OCI-LY7 (cell line): Measurements from ENCODE around the gene TYROBP.

Experiments used
- EZH2phosphoT487 ChIP-seq: fragments of 200-600 bp; sonication (generic); IDR thresholded peaks from 2 replicates; pipeline ENCODE4 v1.6.1; 2018; ENCODE audit warnings: low read depth, borderline replicate concordance, mild to moderate bottlenecking, mixed run types, antibody characterized with exemption, low read length, moderate library complexity, mixed read lengths
- TF ChIP-seq, protein P1 (sequence below): fragments of 200-600 bp; sonication (generic); conservative IDR thresholded peaks from 2 replicates; pipeline ENCODE4 v1.5.1; 2014; ENCODE audit warnings: mild to moderate bottlenecking, antibody characterized with exemption, low read length, moderate library complexity, mixed read lengths

GRCh38 chr19:35889370-35890112, 18.6 kb downstream of the TYROBP start:
- TF ChIP-seq, protein P1, sequence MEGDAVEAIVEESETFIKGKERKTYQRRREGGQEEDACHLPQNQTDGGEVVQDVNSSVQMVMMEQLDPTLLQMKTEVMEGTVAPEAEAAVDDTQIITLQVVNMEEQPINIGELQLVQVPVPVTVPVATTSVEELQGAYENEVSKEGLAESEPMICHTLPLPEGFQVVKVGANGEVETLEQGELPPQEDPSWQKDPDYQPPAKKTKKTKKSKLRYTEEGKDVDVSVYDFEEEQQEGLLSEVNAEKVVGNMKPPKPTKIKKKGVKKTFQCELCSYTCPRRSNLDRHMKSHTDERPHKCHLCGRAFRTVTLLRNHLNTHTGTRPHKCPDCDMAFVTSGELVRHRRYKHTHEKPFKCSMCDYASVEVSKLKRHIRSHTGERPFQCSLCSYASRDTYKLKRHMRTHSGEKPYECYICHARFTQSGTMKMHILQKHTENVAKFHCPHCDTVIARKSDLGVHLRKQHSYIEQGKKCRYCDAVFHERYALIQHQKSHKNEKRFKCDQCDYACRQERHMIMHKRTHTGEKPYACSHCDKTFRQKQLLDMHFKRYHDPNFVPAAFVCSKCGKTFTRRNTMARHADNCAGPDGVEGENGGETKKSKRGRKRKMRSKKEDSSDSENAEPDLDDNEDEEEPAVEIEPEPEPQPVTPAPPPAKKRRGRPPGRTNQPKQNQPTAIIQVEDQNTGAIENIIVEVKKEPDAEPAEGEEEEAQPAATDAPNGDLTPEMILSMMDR = no peak
- no peak for TF ChIP-seq EZH2phosphoT487
